ENCODE results near the gene ADAMTSL5. TPM values are rescaled to one million over a fixed set of nuclear protein-coding genes. Genes with fewer than 3 reads are reported as not detected.

The ADAMTSL5 gene
- total and polyA plus RNA-seq, 9 of the 15 experiments (the other 6 are each of a cell fraction or from before 2014, with no cell fraction given), result 1.0 to 11.6 (median 4.1) TPM

DNA sequence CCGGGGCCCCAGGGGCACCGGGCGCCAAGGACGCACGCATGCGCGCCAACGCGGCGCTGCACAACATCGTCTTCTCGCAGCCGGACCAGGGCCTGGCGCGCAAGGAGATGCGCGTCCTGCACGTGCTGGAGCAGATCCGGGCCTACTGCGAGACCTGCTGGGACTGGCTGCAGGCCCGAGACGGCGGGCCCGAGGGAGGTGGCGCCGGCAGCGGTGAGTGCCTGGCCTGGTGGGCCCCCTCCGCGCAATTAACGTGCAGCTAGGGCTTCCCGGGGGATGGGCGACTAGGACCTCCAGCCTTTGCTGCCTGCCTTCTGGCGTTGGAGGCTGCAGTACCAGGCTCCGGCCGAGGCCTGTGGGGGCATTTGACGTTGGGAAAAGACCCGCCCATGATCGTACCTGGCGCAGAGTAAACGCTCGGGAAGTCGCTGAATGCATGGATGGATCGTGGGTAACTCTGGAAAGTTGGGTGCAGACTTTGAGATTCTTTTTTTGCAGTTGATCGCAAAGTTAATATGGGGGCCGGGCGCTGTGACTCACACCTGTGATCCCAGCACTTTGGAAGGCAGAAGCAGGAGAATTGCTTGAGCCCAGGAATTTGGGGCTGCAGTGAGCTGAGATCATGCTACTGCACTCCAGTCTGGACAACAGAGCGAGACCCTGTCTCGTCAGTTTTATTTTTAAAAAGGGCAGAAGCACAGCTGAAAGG lies 55.6 kb downstream of the ADAMTSL5 start (continued):
- TF ChIP-seq, protein P1, sequence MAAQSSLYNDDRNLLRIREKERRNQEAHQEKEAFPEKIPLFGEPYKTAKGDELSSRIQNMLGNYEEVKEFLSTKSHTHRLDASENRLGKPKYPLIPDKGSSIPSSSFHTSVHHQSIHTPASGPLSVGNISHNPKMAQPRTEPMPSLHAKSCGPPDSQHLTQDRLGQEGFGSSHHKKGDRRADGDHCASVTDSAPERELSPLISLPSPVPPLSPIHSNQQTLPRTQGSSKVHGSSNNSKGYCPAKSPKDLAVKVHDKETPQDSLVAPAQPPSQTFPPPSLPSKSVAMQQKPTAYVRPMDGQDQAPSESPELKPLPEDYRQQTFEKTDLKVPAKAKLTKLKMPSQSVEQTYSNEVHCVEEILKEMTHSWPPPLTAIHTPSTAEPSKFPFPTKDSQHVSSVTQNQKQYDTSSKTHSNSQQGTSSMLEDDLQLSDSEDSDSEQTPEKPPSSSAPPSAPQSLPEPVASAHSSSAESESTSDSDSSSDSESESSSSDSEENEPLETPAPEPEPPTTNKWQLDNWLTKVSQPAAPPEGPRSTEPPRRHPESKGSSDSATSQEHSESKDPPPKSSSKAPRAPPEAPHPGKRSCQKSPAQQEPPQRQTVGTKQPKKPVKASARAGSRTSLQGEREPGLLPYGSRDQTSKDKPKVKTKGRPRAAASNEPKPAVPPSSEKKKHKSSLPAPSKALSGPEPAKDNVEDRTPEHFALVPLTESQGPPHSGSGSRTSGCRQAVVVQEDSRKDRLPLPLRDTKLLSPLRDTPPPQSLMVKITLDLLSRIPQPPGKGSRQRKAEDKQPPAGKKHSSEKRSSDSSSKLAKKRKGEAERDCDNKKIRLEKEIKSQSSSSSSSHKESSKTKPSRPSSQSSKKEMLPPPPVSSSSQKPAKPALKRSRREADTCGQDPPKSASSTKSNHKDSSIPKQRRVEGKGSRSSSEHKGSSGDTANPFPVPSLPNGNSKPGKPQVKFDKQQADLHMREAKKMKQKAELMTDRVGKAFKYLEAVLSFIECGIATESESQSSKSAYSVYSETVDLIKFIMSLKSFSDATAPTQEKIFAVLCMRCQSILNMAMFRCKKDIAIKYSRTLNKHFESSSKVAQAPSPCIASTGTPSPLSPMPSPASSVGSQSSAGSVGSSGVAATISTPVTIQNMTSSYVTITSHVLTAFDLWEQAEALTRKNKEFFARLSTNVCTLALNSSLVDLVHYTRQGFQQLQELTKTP (IDR thresholded peaks at IDR 0.05; ENCODE audit: low read depth in 1 of 2, partially characterized antibody in 2 of 2), result no peak
- TF ChIP-seq RFX7 (CRISPR knock-in tag; IDR thresholded peaks at IDR 0.05) (no peak), FOS (IDR thresholded peaks at IDR 0.05; ENCODE audit: extremely low read depth, insufficient read length) (no peak), PURB (CRISPR knock-in tag; IDR thresholded peaks at IDR 0.05; ENCODE audit: low read depth) (no peak), KDM2B (CRISPR knock-in tag; IDR thresholded peaks at IDR 0.05) (no peak), STAT5A (IDR thresholded peaks at IDR 0.05; ENCODE audit: borderline replicate concordance, low read length) (no peak), ELF4 (CRISPR knock-in tag; IDR thresholded peaks at IDR 0.05) (no peak), ILK (tag; IDR thresholded peaks at IDR 0.05; ENCODE audit: borderline replicate concordance, low read depth) (no peak), PTTG1 (tag; IDR thresholded peaks at IDR 0.05; ENCODE audit: low read depth) (no peak), FIP1L1 (IDR thresholded peaks at IDR 0.05; ENCODE audit: low read depth, low read length, poor library complexity, severe bottlenecking) (peak; percentile 21), ELF2 (CRISPR knock-in tag; IDR thresholded peaks at IDR 0.05) (no peak)
- TF ChIP-seq, protein P2, sequence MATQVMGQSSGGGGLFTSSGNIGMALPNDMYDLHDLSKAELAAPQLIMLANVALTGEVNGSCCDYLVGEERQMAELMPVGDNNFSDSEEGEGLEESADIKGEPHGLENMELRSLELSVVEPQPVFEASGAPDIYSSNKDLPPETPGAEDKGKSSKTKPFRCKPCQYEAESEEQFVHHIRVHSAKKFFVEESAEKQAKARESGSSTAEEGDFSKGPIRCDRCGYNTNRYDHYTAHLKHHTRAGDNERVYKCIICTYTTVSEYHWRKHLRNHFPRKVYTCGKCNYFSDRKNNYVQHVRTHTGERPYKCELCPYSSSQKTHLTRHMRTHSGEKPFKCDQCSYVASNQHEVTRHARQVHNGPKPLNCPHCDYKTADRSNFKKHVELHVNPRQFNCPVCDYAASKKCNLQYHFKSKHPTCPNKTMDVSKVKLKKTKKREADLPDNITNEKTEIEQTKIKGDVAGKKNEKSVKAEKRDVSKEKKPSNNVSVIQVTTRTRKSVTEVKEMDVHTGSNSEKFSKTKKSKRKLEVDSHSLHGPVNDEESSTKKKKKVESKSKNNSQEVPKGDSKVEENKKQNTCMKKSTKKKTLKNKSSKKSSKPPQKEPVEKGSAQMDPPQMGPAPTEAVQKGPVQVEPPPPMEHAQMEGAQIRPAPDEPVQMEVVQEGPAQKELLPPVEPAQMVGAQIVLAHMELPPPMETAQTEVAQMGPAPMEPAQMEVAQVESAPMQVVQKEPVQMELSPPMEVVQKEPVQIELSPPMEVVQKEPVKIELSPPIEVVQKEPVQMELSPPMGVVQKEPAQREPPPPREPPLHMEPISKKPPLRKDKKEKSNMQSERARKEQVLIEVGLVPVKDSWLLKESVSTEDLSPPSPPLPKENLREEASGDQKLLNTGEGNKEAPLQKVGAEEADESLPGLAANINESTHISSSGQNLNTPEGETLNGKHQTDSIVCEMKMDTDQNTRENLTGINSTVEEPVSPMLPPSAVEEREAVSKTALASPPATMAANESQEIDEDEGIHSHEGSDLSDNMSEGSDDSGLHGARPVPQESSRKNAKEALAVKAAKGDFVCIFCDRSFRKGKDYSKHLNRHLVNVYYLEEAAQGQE (IDR thresholded peaks at IDR 0.05; ENCODE audit: borderline replicate concordance), result no peak
- TF ChIP-seq, protein P2 (CRISPR knock-in tag; IDR thresholded peaks at IDR 0.05; ENCODE audit: low read depth), result 0 out of 2 replicates have a peak, but pooled peaks have one; percentile 35
- TF ChIP-seq, protein P3, sequence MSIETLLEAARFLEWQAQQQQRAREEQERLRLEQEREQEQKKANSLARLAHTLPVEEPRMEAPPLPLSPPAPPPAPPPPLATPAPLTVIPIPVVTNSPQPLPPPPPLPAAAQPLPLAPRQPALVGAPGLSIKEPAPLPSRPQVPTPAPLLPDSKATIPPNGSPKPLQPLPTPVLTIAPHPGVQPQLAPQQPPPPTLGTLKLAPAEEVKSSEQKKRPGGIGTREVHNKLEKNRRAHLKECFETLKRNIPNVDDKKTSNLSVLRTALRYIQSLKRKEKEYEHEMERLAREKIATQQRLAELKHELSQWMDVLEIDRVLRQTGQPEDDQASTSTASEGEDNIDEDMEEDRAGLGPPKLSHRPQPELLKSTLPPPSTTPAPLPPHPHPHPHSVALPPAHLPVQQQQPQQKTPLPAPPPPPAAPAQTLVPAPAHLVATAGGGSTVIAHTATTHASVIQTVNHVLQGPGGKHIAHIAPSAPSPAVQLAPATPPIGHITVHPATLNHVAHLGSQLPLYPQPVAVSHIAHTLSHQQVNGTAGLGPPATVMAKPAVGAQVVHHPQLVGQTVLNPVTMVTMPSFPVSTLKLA (conservative IDR thresholded peaks at IDR 0.05), result no peak
